ENCODE data around the gene ZDHHC12. TPM values are rescaled to one million over a fixed set of nuclear protein-coding genes. Genes with fewer than 3 reads are reported as not detected.

The ZDHHC12 gene
- polyA plus RNA-seq, 3 donors: 50.0 to 72.7 (median 68.4) TPM

DNA sequence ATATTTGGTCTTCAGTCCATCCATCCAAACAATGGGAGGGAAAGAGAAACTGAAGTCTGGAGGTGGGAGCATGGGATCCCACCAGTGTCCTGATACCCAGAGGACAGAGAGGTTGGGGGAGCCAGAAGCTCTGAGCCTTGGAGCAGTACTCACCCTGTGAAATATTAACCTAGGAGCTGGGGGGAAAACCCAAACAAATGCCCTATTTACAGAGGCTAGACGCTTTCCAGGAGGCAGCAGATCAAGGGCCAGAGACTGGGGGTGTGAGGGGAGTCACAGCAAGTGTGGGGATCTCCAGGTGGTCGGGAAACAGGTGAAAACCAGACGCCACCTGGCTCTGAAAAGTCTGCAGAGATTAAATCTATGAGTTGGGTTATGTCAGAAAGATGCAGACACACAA is 41.6 kb upstream of the ZDHHC12 start:
- Mint-ChIP-seq H3K9me3 (no peaks in the 10 kb centered on the region), H3K27ac (peak overlapping the region in 1 of 7 donors; percentile 53), H3K27me3 (ENCODE audit: low read depth in 3 of 3) (peaks cover 0 to under 1% (median 0%) of the 10 kb centered on the region in 3 donors), H3K4me1 (peaks cover 13% of the 10 kb centered on the region), H3K4me3 (no peak overlapping the region), H3K36me3 (peaks cover 6 to 17% of the 10 kb centered on the region in 2 donors)
- Histone ChIP-seq H3K27me3 (ENCODE audit: control insufficient read depth in 2 of 2, insufficient read depth in 2 of 2, low read length in 2 of 2) (no peaks in the 10 kb centered on the region), H2AFZ (ENCODE audit: insufficient read depth, low read depth, low read length, poor library complexity, severe bottlenecking) (no peak overlapping the region), H3K9ac (ENCODE audit: insufficient read depth, low read length, poor library complexity, severe bottlenecking) (no peak overlapping the region), H3K4me2 (replicated peaks; ENCODE audit: extremely low read depth, low read length, poor library complexity, severe bottlenecking) (no peak overlapping the region), H3K79me2 (ENCODE audit: insufficient read depth, low read length) (peaks cover 18% of the 10 kb centered on the region), H3K4me1 (ENCODE audit: control insufficient read depth in 1 of 2, insufficient read depth in 2 of 2, low read length in 2 of 2) (peaks cover 1 to 7% of the 10 kb centered on the region in 2 donors), H3K36me3 (replicated peaks in 1 of 2; ENCODE audit: control insufficient read depth in 1 of 2, insufficient read depth in 2 of 2, low read length in 2 of 2) (peaks cover 2 to 7% of the 10 kb centered on the region in 2 donors), H3K4me3 (replicated peaks in 1 of 3; ENCODE audit: low read depth in 2 of 3, low read length in 3 of 3) (no peak overlapping the region), H4K20me1 (ENCODE audit: insufficient read depth, low read length) (peaks cover 9% of the 10 kb centered on the region), H3K27ac (ENCODE audit: low read depth in 1 of 2, low read length in 2 of 2) (no peak overlapping the region), H3K9me3 (replicated peaks in 1 of 2; ENCODE audit: control insufficient read depth in 1 of 2, insufficient read depth in 1 of 2, low read length in 2 of 2) (no peaks in the 10 kb centered on the region)
- WGBS (ENCODE audit: insufficient coverage): 87% methylated on average over 2 of the region's 3 CpGs
- no peak for DNase-seq
- intact Hi-C loops (cut with micrococcal nuclease): no loop called here
- TF ChIP-seq, protein P1, sequence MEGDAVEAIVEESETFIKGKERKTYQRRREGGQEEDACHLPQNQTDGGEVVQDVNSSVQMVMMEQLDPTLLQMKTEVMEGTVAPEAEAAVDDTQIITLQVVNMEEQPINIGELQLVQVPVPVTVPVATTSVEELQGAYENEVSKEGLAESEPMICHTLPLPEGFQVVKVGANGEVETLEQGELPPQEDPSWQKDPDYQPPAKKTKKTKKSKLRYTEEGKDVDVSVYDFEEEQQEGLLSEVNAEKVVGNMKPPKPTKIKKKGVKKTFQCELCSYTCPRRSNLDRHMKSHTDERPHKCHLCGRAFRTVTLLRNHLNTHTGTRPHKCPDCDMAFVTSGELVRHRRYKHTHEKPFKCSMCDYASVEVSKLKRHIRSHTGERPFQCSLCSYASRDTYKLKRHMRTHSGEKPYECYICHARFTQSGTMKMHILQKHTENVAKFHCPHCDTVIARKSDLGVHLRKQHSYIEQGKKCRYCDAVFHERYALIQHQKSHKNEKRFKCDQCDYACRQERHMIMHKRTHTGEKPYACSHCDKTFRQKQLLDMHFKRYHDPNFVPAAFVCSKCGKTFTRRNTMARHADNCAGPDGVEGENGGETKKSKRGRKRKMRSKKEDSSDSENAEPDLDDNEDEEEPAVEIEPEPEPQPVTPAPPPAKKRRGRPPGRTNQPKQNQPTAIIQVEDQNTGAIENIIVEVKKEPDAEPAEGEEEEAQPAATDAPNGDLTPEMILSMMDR (IDR thresholded peaks at IDR 0.05): no peak

DNA sequence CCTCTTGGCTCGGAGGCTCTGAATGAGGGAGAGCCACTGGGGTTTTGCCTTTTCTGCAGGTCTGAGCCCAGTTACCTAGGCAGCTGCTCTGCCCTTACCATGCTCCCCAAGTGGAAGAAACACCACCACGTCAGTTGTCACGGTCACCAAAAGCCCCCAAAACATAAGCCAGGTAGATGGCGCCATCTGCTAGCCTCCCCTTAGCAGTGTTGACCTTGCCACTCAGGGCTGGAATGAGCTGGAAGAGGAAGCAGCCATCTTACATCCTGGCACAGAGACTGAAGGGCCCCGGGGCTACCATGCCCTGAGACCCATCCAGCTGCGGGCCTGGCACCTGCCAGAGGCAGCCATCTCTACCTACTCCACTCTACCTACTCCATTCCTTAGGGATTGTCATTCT is 40.4 kb upstream of the ZDHHC12 start:
- TF ChIP-seq, protein P1 (IDR thresholded peaks at IDR 0.05): no peak
- Mint-ChIP-seq H3K27me3 (ENCODE audit: low read depth in 3 of 3) (peaks cover 0 to 2% (median 0%) of the 10 kb centered on the region in 3 donors), H3K9me3 (no peaks in the 10 kb centered on the region), H3K27ac (peak overlapping the region in 2 of 7 donors; percentile 33 to 56), H3K36me3 (peaks cover 6 to 22% of the 10 kb centered on the region in 2 donors), H3K4me3 (no peak overlapping the region), H3K4me1 (peaks cover 5% of the 10 kb centered on the region)
- no peaks in the 10 kb centered on the region for H3K9me3 ChIP-seq (replicated peaks in 1 of 2; ENCODE audit: control insufficient read depth in 1 of 2, insufficient read depth in 1 of 2, low read length in 2 of 2)
- H3K36me3 ChIP-seq (replicated peaks in 1 of 2; ENCODE audit: control insufficient read depth in 1 of 2, insufficient read depth in 2 of 2, low read length in 2 of 2): peaks cover 2 to 7% of the 10 kb centered on the region in 2 donors
- no peak for DNase-seq
- H3K27ac ChIP-seq (ENCODE audit: low read depth in 1 of 2, low read length in 2 of 2): no peak overlapping the region
- H2AFZ ChIP-seq (ENCODE audit: insufficient read depth, low read depth, low read length, poor library complexity, severe bottlenecking): no peak overlapping the region
- no peak overlapping the region for H3K9ac ChIP-seq (ENCODE audit: insufficient read depth, low read length, poor library complexity, severe bottlenecking)
- no peak overlapping the region for H3K4me2 ChIP-seq (replicated peaks; ENCODE audit: extremely low read depth, low read length, poor library complexity, severe bottlenecking)
- H4K20me1 ChIP-seq (ENCODE audit: insufficient read depth, low read length): peaks cover 9% of the 10 kb centered on the region
- H3K79me2 ChIP-seq (ENCODE audit: insufficient read depth, low read length): peaks cover 9% of the 10 kb centered on the region
- WGBS (ENCODE audit: insufficient coverage): 71% methylated on average over 1 of the region's 6 CpGs
- H3K4me1 ChIP-seq (ENCODE audit: control insufficient read depth in 1 of 2, insufficient read depth in 2 of 2, low read length in 2 of 2): no peaks in the 10 kb centered on the region
- no peak overlapping the region for H3K4me3 ChIP-seq (replicated peaks in 1 of 3; ENCODE audit: low read depth in 2 of 3, low read length in 3 of 3)
- no peaks in the 10 kb centered on the region for H3K27me3 ChIP-seq (ENCODE audit: control insufficient read depth in 2 of 2, insufficient read depth in 2 of 2, low read length in 2 of 2)
- intact Hi-C loops (cut with micrococcal nuclease): no loop called here
